Pancreas (tissue), 10 donors: Measurements from ENCODE around the gene FTO. TPM values are rescaled to one million over a fixed set of nuclear protein-coding genes. Genes with fewer than 3 reads are reported as not detected.

Experiments used
- ATAC-seq, 4 donors: fragments of 200-7000 bp; cut with Tn5 transposase; one replicate each; pipeline versions ENCODE4 v1.8.0 to v1.9.1; 2020; ENCODE audit warnings: mild to moderate bottlenecking in 4 of 4, moderate library complexity in 4 of 4
- DNase-seq, 6 donors: peaks; one replicate each; pipeline ENCODE4 v3.0.0-alpha.2; 2020
- FAIRE-seq: peaks from 2 replicates; lab custom pipeline; 2012; peaks lifted over from hg19 to GRCh38; lab: Jason Lieb, UNC
- H3K27ac ChIP-seq, 4 donors: fragments of 200-600 bp; sonication (generic); 1 replicate in 3 of 4; 2 replicates in 1 of 4; pipeline versions ENCODE4 v1.5.0 to v1.8.0; 2020
- H3K27me3 ChIP-seq, 4 donors: fragments of 200-600 bp; one replicate each; pipeline ENCODE4 v1.8.0; 2021
- H3K36me3 ChIP-seq, 3 donors: fragments of 200-600 bp; sonication (generic) in 1 of 3; one replicate each; pipeline versions ENCODE4 v1.5.0 to v1.8.0; 2020 to 2021
- H3K4me1 ChIP-seq, 3 donors: fragments of 200-600 bp; one replicate each; pipeline ENCODE4 v1.8.0; 2021
- H3K4me3 ChIP-seq, 4 donors: fragments of 200-600 bp; sonication (generic) in 2 of 4; one replicate each; pipeline versions ENCODE4 v1.5.0 to v1.8.0; 2020 to 2021
- H3K9me3 ChIP-seq, 4 donors: fragments of 200-600 bp; one replicate each; pipeline ENCODE4 v1.8.0; 2021
- WGBS, 2 donors: extraction: QIAGEN DNeasy Blood & Tissue Kit; methylation state at CpG; one replicate each; pipeline ENCODE4 v1.1.7; 2013; 5-methylcytosine and 5-hydroxymethylcytosine counted together
- intact Hi-C, 3 donors: fragments of 100-400 bp; cut with DNase I; formaldehyde crosslinking; loops; one replicate each; pipeline versions ENCODE4 v1.11.1 to v1.14.2; 2022
- polyA plus RNA-seq, 2 donors: library from polyadenylated mRNA; stranded (reverse); fragments of 200-250 nt; gene quantifications; one replicate each; pipeline ENCODE4 v1.2.3, GENCODE V29; 2013
- total RNA-seq, 6 donors: library from RNA; stranded (reverse); fragmentation: NEBNext Ultra II Directional in 4 of 6; extraction: Animal tissue kit (Norgen Biotek cat#: 25700) in 4 of 6; gene quantifications; one replicate each; pipeline versions ENCODE4 v1.2.1 to v1.2.4, GENCODE V29; 2021 to 2023
- TF ChIP-seq, protein P1 (sequence below), 4 donors: fragments of 200-600 bp; sonication (generic) in 3 of 4; IDR thresholded peaks; one replicate each; pipeline versions ENCODE4 v1.5.0 to v1.8.0; 2021; ENCODE audit warnings: antibody characterized with exemption in 4 of 4
- donor health status: healthy with polysubstance abuse.
- donor health status: DM: no; HTN: no; CAD: no; lungs with moderate emphysema.
- donor health status: DM: no; HTN: no; CAD: no.
- donor health status: control.
- donor health status: control.
- donor health status: Bipolar disorder and iron deficiency.
- donor health status: DM: yes; HTN: yes; CAD: no.
- donor health status: DM: no; HTN: no; CAD: no.
- donor health status: DM: no; HTN: no; CAD: no.
- donor health status: DM: yes; HTN: yes; CAD: no.

FTO gene
- total and polyA plus RNA-seq, 8 donors, result 7.6 to 45.0 (median 31.7) TPM

DNA sequence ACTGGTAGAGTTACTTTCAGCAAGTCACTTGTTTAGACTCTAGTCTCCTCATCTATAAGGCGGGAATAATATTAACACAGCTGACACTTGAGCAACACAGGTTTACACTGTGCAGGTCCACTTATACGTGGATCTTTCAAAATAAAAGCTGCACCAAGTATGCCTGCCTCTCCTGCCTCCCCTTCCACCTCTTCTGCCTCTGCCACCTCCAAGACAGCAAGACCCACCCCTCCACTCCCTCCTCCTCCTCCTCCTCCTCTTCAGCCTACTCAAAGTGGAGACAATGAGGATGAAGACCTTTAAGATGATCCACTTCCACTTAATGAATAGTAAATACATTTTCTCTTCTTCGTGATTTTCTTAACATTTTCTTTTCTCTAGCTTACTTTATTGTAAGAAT lies 285.6 kb downstream of the FTO start:
- TF ChIP-seq, protein P1, sequence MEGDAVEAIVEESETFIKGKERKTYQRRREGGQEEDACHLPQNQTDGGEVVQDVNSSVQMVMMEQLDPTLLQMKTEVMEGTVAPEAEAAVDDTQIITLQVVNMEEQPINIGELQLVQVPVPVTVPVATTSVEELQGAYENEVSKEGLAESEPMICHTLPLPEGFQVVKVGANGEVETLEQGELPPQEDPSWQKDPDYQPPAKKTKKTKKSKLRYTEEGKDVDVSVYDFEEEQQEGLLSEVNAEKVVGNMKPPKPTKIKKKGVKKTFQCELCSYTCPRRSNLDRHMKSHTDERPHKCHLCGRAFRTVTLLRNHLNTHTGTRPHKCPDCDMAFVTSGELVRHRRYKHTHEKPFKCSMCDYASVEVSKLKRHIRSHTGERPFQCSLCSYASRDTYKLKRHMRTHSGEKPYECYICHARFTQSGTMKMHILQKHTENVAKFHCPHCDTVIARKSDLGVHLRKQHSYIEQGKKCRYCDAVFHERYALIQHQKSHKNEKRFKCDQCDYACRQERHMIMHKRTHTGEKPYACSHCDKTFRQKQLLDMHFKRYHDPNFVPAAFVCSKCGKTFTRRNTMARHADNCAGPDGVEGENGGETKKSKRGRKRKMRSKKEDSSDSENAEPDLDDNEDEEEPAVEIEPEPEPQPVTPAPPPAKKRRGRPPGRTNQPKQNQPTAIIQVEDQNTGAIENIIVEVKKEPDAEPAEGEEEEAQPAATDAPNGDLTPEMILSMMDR (IDR thresholded peaks at IDR 0.05), result no peak
- no peak overlapping the region for H3K27ac ChIP-seq
- peaks cover 6 to 15% (median 11%) of the 10 kb centered on the region in 3 donors for H3K4me1 ChIP-seq
- 92 to 95% methylated on average over 3 of the region's 3 CpGs for WGBS, 2 donors
- ATAC-seq (no peak), DNase-seq (no peak), FAIRE-seq (no peak)
- no peaks in the 10 kb centered on the region for H3K36me3 ChIP-seq
- H3K4me3 ChIP-seq, result no peak overlapping the region
- intact Hi-C loops, result no loop called here
- no peaks in the 10 kb centered on the region for H3K27me3 ChIP-seq
- H3K9me3 ChIP-seq, result no peaks in the 10 kb centered on the region

DNA sequence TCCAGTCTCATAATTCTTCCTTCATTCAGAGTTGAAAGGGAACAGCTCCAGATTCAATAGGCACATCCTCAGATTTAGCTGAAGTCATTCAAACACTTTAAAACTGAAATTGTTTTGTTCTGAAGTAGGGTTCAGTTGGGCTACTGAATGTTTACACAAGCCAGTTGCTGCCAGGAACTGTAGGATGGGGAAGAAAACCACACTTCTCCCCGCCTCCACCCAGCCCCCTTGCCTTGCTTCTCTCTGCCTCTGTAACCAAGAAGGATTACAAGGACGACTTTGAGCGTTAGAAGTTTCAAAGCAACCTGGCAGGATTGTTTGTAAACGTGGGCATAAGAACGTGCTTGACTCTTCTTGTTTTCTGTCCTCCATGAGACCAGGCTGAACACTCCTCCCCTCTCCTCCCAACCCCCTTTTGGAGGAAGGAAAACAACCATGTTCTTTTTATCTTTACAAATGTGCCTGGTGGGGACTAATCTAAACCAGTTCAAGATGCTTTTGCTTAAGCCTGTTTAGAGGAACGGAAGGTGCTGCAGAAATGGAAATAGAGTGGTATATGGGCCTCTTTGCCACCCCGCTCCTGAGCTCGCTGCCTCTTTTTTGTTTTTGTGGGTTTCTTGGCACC lies 287.9 kb downstream of the FTO start:
- Histone ChIP-seq H3K27me3 (no peaks in the 10 kb centered on the region), H3K36me3 (no peaks in the 10 kb centered on the region), H3K27ac (peak overlapping the region in 3 of 4 donors; percentile 3 to 63 (median 50)), H3K9me3 (no peaks in the 10 kb centered on the region), H3K4me1 (peaks cover 6 to 15% (median 11%) of the 10 kb centered on the region in 3 donors), H3K4me3 (no peak overlapping the region)
- TF ChIP-seq, protein P1 (IDR thresholded peaks at IDR 0.05), result no peak
- intact Hi-C loops, result no loop called here
- 50 to 52% methylated on average over 8 of the region's 8 CpGs for WGBS, 2 donors
- peak; percentile 52 to 79 (median 78) for ATAC-seq
- DNase-seq, result no peak
- no peak for FAIRE-seq

DNA sequence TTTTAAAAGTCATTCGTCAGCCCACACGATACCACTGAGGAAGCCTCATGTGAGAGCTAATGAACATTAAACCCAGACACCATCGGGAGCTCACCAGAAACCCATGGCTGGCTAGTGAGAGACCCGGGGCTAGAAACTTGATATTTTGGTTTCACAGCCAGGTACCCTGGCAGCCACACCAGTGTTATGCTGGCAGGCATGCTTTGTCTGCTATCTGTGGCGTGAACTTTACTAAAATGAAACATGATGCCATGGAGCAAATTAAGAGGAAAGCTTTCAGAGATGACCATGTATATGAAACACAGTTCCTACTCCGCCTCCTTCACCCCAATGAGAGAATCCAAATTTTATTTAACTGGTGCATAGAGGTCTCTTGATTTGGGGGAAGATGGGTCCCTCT lies 291.4 kb downstream of the FTO start:
- ATAC-seq (no peak), FAIRE-seq (no peak)
- no peak overlapping the region for H3K4me3 ChIP-seq

DNA sequence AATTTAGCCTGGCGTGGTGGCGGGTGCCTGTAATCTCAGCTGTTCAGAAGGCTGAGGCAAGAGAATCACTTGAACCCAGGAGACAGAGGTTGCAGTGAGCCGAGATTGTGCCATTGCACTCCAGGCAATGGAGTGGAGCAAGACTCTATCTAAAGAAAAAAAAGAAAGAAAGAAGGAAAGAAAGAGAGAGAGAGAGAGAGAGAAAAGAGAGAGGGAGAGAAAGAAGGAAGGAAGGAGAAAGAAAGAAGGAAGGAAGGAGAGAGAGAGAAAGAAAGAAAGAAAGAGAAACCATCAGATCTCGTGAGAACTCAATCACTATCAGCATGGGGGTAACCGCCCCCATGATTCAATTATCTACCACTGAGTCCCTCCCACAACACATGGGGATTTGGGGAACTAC lies 293.0 kb downstream of the FTO start:
- Histone ChIP-seq H3K4me1 (peaks cover 0 to 4% (median under 1%) of the 10 kb centered on the region in 3 donors), H3K4me3 (no peak overlapping the region), H3K27me3 (no peaks in the 10 kb centered on the region), H3K27ac (no peak overlapping the region), H3K9me3 (no peaks in the 10 kb centered on the region), H3K36me3 (no peaks in the 10 kb centered on the region)
- TF ChIP-seq, protein P1 (IDR thresholded peaks at IDR 0.05), result no peak
- no peak for DNase-seq
- FAIRE-seq, result no peak
- intact Hi-C loops, result no loop called here
- ATAC-seq, result no peak
- 96 to 98% methylated on average over 5 of the region's 5 CpGs for WGBS, 2 donors

More for the DNA sequence above, 291.4 kb downstream of the FTO start:
- Histone ChIP-seq H3K4me1 (peaks cover 6 to 15% (median 11%) of the 10 kb centered on the region in 3 donors), H3K36me3 (no peaks in the 10 kb centered on the region), H3K9me3 (no peaks in the 10 kb centered on the region), H3K27me3 (no peaks in the 10 kb centered on the region), H3K27ac (no peak overlapping the region)
- intact Hi-C loops, result no loop called here
- WGBS, 2 donors, result 86 to 93% methylated on average over 6 of the region's 6 CpGs
- TF ChIP-seq, protein P1 (IDR thresholded peaks at IDR 0.05), result no peak
- DNase-seq, result no peak
